Smooth muscle cell (in vitro differentiated cells): Measurements from ENCODE around the gene DCC. TPM values are rescaled to one million over a fixed set of nuclear protein-coding genes. Genes with fewer than 3 reads are reported as not detected.

Source experiments
- DNase-seq: peaks from one replicate; lab custom pipeline; 2025; ENCODE audit not compliant: unreplicated experiment; lab: John Stamatoyannopoulos, UW
- H2AFZ ChIP-seq: fragments of 200-600 bp; sonication (generic); 2 replicates; pipeline ENCODE4 v1.6.0; 2016; ENCODE audit warnings: antibody characterized with exemption, low read depth, mild to moderate bottlenecking
- H3F3A ChIP-seq: fragments of 200-600 bp; sonication (generic); 2 replicates; pipeline ENCODE4 v1.6.0; 2017; ENCODE audit warnings: antibody characterized with exemption, low read depth
- H3K27ac ChIP-seq: fragments of 200-600 bp; sonication (generic); 2 replicates; pipeline ENCODE4 v1.5.1; 2016; ENCODE audit warnings: low read depth, mild to moderate bottlenecking
- H3K27me3 ChIP-seq: fragments of 200-600 bp; sonication (generic); 2 replicates; pipeline ENCODE4 v1.6.1; 2016; ENCODE audit warnings: low read depth, mild to moderate bottlenecking
- H3K36me3 ChIP-seq: fragments of 200-600 bp; sonication (generic); 2 replicates; pipeline ENCODE4 v1.5.1; 2016; ENCODE audit warnings: low read depth
- H3K4me1 ChIP-seq: fragments of 200-600 bp; sonication (generic); 2 replicates; pipeline ENCODE4 v1.5.1; 2016; ENCODE audit warnings: low read depth
- H3K4me2 ChIP-seq: fragments of 200-600 bp; sonication (generic); 2 replicates; pipeline ENCODE4 v1.6.0; 2016; ENCODE audit warnings: mild to moderate bottlenecking
- H3K4me3 ChIP-seq: fragments of 200-600 bp; sonication (generic); 2 replicates; pipeline ENCODE4 v1.5.1; 2016; ENCODE audit warnings: mild to moderate bottlenecking
- H3K79me2 ChIP-seq: fragments of 200-600 bp; sonication (generic); 2 replicates; pipeline ENCODE4 v1.6.0; 2016; ENCODE audit warnings: low read depth, mild to moderate bottlenecking
- H3K9ac ChIP-seq: fragments of 200-600 bp; sonication (generic); 2 replicates; pipeline ENCODE4 v1.6.0; 2016; ENCODE audit warnings: low read depth
- H3K9me3 ChIP-seq: fragments of 200-600 bp; sonication (generic); replicated peaks from 2 replicates; pipeline ENCODE4 v1.5.1; 2016; ENCODE audit warnings: low read depth
- H4K20me1 ChIP-seq: fragments of 200-600 bp; sonication (generic); 2 replicates; pipeline ENCODE4 v1.6.0; 2016; ENCODE audit warnings: low read depth
- WGBS: methylation state at CpG from one replicate; pipeline ENCODE4 v1.1.7; 2016; ENCODE audit warnings: low lambda C conversion rate; 5-methylcytosine and 5-hydroxymethylcytosine counted together
- polyA plus RNA-seq: library from polyadenylated mRNA; unstranded; fragments of >200 nt; fragmentation: Nextera tagmentation; extraction: Ambion mirVana; gene quantifications from 2 replicates; pipeline ENCODE4 v1.2.1, GENCODE V29; 2016
- total RNA-seq: library from RNA; depleted of rRNA; stranded (reverse); fragments of >200 nt; gene quantifications from 2 replicates; pipeline ENCODE4 v1.2.3, GENCODE V29; 2014
- TF ChIP-seq, protein P1 (sequence below): fragments of 200-600 bp; sonication (generic); IDR thresholded peaks from 2 replicates; pipeline ENCODE4 v1.5.1; 2017; ENCODE audit warnings: borderline replicate concordance, mild to moderate bottlenecking, antibody characterized with exemption; ENCODE audit not compliant: insufficient read depth, poor library complexity, severe bottlenecking

Gene DCC
- total and polyA plus RNA-seq, 2 experiments from 2014 or later = not detected

DNA sequence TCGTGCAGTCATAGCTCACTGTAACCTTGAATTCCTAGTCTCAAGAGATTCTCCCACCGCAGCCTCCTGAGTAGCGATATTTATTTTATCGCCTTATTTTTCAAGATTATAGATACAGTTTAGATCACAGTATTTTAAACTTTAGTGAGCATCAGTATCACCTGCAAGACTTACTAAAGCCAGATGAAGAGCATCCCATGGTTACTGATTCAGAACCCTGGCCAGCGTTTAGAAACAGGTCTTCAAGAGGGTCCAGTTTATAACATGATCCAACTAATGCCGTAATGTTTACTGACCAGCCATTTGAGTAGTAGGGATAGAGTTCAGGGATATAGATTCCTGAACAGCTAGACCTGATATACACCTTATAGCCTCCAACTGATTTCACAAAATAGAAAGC is 146.1 kb downstream of the DCC start:
- H3K4me3 ChIP-seq = no peak overlapping the region

DNA sequence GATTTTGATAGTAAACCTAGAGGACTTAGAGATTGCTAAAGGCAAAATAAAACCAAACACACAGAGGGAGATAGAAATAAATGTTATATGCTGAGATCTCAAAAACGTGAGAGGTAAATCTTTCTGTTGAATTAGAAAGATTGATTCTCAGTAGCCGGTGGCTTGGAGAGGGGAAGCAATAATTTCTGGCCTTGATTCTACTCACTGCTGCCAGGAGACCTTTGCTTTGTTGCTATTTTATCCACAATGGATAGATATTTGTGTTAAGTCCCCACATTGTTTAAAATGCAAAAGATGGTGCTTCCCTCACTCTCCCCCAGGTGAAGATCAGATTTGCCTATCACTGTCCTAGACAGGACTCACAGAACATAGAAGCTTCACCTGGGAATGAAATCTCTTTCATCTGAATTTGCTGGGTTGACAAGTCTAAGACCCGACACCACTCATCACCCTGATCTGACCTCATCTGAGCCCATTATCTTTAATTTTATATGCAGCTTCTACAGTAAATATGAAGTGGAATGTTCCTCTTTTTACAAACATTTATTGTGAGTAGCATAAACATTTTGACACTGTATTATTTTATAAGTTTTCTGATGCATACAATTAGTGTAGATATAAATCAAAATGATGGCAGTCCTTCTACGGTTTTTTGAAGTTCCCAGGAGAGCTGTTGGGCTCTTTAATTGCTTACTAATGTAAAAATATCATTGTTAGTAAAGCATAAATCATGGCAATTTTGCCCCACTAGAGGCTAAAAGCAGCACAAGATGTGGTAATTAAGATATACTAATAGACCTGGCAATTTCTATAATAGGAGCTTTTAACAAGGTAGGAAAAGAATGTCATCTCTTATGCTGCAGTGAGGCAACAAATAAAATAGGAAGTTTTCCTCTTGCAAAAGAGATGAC is 149.7 kb downstream of the DCC start:
- Histone ChIP-seq H3K27me3 (peaks cover 48% of the 10 kb centered on the region), H3F3A (no peaks in the 10 kb centered on the region), H3K27ac (no peak overlapping the region), H3K9ac (no peak overlapping the region), H2AFZ (no peak overlapping the region), H3K9me3 (no peaks in the 10 kb centered on the region), H3K4me1 (no peaks in the 10 kb centered on the region), H3K79me2 (no peaks in the 10 kb centered on the region), H3K4me2 (no peak overlapping the region), H4K20me1 (no peaks in the 10 kb centered on the region), H3K36me3 (no peaks in the 10 kb centered on the region), H3K4me3 (no peak overlapping the region)
- WGBS = 77% methylated on average over 4 of the region's 4 CpGs
- TF ChIP-seq, protein P1, sequence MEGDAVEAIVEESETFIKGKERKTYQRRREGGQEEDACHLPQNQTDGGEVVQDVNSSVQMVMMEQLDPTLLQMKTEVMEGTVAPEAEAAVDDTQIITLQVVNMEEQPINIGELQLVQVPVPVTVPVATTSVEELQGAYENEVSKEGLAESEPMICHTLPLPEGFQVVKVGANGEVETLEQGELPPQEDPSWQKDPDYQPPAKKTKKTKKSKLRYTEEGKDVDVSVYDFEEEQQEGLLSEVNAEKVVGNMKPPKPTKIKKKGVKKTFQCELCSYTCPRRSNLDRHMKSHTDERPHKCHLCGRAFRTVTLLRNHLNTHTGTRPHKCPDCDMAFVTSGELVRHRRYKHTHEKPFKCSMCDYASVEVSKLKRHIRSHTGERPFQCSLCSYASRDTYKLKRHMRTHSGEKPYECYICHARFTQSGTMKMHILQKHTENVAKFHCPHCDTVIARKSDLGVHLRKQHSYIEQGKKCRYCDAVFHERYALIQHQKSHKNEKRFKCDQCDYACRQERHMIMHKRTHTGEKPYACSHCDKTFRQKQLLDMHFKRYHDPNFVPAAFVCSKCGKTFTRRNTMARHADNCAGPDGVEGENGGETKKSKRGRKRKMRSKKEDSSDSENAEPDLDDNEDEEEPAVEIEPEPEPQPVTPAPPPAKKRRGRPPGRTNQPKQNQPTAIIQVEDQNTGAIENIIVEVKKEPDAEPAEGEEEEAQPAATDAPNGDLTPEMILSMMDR = no peak
- no peak for DNase-seq

More for the DNA sequence above, 146.1 kb downstream of the DCC start:
- H3F3A ChIP-seq = no peaks in the 10 kb centered on the region
- TF ChIP-seq, protein P1 = no peak
- no peaks in the 10 kb centered on the region for H3K36me3 ChIP-seq
- no peak for DNase-seq
- H3K4me1 ChIP-seq = no peaks in the 10 kb centered on the region
- no peak overlapping the region for H3K27ac ChIP-seq
- no peak overlapping the region for H3K9ac ChIP-seq
- 95% methylated on average over 6 of the region's 6 CpGs for WGBS
- no peaks in the 10 kb centered on the region for H3K9me3 ChIP-seq
- no peak overlapping the region for H2AFZ ChIP-seq
- no peaks in the 10 kb centered on the region for H4K20me1 ChIP-seq
- no peak overlapping the region for H3K4me2 ChIP-seq
- peaks cover 72% of the 10 kb centered on the region for H3K27me3 ChIP-seq
- H3K79me2 ChIP-seq = no peaks in the 10 kb centered on the region

DNA sequence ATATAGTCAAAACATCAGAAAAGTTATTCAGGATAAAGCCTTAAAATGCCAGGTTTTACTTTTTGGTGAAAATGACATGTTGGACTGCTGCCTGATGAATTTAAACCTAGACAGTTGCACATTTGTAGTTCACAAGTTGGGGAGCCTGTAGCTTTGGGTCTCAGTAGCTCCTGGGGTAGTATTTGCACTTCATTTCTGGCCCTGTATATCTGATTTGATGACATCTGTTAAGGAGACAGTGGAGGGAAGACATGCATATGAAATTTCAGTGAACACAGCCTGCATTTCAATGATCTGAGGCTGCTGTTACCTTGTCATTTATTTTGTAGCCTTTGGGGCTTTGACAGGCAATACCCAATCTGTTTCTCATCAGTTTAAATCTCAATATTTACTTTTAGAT is 156.4 kb downstream of the DCC start:
- Histone ChIP-seq H3K4me3 (no peak overlapping the region), H3K9me3 (no peaks in the 10 kb centered on the region), H3K27me3 (peaks cover 29% of the 10 kb centered on the region), H2AFZ (no peak overlapping the region), H3K27ac (no peak overlapping the region), H3K4me2 (no peak overlapping the region), H3F3A (no peaks in the 10 kb centered on the region), H3K4me1 (no peaks in the 10 kb centered on the region), H3K79me2 (no peaks in the 10 kb centered on the region), H4K20me1 (no peaks in the 10 kb centered on the region), H3K9ac (no peak overlapping the region), H3K36me3 (no peaks in the 10 kb centered on the region)
- no peak for DNase-seq
- TF ChIP-seq, protein P1 = no peak

DNA sequence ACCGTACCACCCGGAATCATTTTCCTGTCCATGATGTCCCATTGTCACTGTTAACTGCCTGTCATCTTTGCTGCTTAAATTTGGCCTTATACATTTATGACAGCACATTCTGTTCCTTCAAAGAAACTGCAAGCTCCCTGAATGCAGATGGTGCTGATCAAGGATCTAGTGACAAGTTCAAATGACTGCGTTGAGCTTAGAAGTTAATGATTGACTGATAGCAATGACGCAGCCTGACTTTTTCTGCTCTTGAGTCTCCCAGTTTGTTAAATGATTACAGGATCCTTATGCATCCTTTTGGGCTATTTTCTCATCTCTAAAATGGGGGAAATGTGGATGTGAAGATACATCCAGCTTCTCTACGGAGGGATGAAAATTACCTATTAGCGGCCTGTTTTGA is 159.0 kb downstream of the DCC start:
- no peak overlapping the region for H3K9ac ChIP-seq

More for the DNA sequence above, 159.0 kb downstream of the DCC start:
- Histone ChIP-seq H3K4me2 (no peak overlapping the region), H3K4me1 (no peaks in the 10 kb centered on the region), H3K27me3 (peaks cover 52% of the 10 kb centered on the region), H3K27ac (no peak overlapping the region), H3K79me2 (no peaks in the 10 kb centered on the region), H2AFZ (no peak overlapping the region), H3K9me3 (no peaks in the 10 kb centered on the region), H3K4me3 (no peak overlapping the region), H3F3A (no peaks in the 10 kb centered on the region), H3K36me3 (no peaks in the 10 kb centered on the region), H4K20me1 (no peaks in the 10 kb centered on the region)
- TF ChIP-seq, protein P1 = no peak
- DNase-seq = no peak
- WGBS = 71% methylated on average over 6 of the region's 6 CpGs
